BE2C (cell line): ENCODE results near the gene SERGEF.

Source experiments
- DNase-seq: peaks from one replicate; pipeline ENCODE4 v3.0.0-alpha.2; 2020
- H3K27me3 ChIP-seq: fragments of 250-450 bp; sonication (Bioruptor Pico); 2 replicates; pipeline ENCODE4 v1.5.1; 2020; ENCODE audit warnings: mild to moderate bottlenecking
- H3K36me3 ChIP-seq: fragments of 250-450 bp; sonication (Bioruptor Pico); 2 replicates; pipeline ENCODE4 v1.5.1; 2020; ENCODE audit warnings: mild to moderate bottlenecking
- H3K4me1 ChIP-seq: fragments of 250-450 bp; sonication (Bioruptor Pico); 2 replicates; pipeline ENCODE4 v1.5.1; 2020
- H3K4me3 ChIP-seq: 2 replicates; pipeline ENCODE4 v1.5.1; 2011; ENCODE audit warnings: low read depth, low read length
- H3K9me3 ChIP-seq: fragments of 250-450 bp; sonication (Bioruptor Pico); 2 replicates; pipeline ENCODE4 v1.5.1; 2020
- TF ChIP-seq, protein P1 (sequence below): IDR thresholded peaks from 2 replicates; pipeline ENCODE4 v1.5.1; 2012; ENCODE audit warnings: mild to moderate bottlenecking, low read depth, low read length

SERGEF gene

GRCh38 chr11:17936790-17937189, 76.1 kb downstream of the SERGEF start:
- no peak for DNase-seq
- Histone ChIP-seq H3K36me3 (no peaks in the 10 kb centered on the region), H3K27me3 (no peaks in the 10 kb centered on the region), H3K4me3 (no peak overlapping the region), H3K4me1 (no peaks in the 10 kb centered on the region), H3K9me3 (no peaks in the 10 kb centered on the region)
- TF ChIP-seq, protein P1, sequence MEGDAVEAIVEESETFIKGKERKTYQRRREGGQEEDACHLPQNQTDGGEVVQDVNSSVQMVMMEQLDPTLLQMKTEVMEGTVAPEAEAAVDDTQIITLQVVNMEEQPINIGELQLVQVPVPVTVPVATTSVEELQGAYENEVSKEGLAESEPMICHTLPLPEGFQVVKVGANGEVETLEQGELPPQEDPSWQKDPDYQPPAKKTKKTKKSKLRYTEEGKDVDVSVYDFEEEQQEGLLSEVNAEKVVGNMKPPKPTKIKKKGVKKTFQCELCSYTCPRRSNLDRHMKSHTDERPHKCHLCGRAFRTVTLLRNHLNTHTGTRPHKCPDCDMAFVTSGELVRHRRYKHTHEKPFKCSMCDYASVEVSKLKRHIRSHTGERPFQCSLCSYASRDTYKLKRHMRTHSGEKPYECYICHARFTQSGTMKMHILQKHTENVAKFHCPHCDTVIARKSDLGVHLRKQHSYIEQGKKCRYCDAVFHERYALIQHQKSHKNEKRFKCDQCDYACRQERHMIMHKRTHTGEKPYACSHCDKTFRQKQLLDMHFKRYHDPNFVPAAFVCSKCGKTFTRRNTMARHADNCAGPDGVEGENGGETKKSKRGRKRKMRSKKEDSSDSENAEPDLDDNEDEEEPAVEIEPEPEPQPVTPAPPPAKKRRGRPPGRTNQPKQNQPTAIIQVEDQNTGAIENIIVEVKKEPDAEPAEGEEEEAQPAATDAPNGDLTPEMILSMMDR, result no peak

GRCh38 chr11:17934194-17934593, 78.7 kb downstream of the SERGEF start:
- TF ChIP-seq, protein P1, result no peak
- H3K4me1 ChIP-seq, result no peaks in the 10 kb centered on the region
- no peaks in the 10 kb centered on the region for H3K27me3 ChIP-seq
- H3K9me3 ChIP-seq, result no peaks in the 10 kb centered on the region
- H3K4me3 ChIP-seq, result no peak overlapping the region
- DNase-seq, result no peak
- no peaks in the 10 kb centered on the region for H3K36me3 ChIP-seq

DNA sequence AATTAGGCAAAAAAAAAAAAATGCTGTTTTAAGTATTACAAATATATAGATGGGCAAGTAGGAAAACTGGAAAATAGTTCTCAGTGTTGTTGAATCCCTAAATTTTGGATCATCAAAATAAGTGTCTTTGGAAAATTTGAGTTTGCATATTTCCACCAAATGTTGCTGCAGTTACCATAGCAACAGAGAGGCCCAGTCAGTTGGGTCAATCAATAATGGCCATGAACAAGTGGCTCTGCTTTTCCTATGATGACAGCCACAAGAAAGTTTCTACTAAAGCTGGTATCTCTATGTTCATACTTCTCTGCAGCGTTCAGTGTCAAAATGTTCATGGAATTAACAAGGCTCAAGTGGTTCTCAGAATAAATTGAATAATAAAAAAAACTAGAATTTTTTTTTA, 79.1 kb downstream of the SERGEF start:
- DNase-seq, result no peak
- TF ChIP-seq, protein P1, result no peak
- Histone ChIP-seq H3K9me3 (no peaks in the 10 kb centered on the region), H3K27me3 (no peaks in the 10 kb centered on the region), H3K4me1 (no peaks in the 10 kb centered on the region), H3K36me3 (no peaks in the 10 kb centered on the region), H3K4me3 (no peak overlapping the region)

DNA sequence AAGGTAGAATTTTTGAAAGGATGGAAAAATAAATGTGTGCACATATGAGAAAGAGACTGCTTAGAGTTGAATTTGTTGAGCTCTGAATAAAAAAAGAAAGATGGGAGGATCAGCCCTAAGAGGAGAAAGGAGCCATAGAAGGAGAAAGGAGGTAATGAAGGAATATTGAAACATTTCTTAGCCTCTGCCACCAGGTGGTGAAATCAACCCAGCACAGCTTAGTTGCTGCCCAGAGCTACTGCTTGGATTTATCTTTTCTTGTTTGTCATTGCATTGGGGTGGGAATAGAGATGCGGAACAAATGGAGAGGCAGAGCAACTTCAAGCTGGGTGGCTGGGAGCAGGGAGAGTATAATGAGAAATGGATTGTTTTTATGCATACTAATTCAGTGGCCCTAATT, 80.4 kb downstream of the SERGEF start:
- no peaks in the 10 kb centered on the region for H3K4me1 ChIP-seq
- TF ChIP-seq, protein P1, result no peak
- no peaks in the 10 kb centered on the region for H3K9me3 ChIP-seq
- no peaks in the 10 kb centered on the region for H3K27me3 ChIP-seq
- DNase-seq, result no peak
- no peaks in the 10 kb centered on the region for H3K36me3 ChIP-seq
- no peak overlapping the region for H3K4me3 ChIP-seq

DNA sequence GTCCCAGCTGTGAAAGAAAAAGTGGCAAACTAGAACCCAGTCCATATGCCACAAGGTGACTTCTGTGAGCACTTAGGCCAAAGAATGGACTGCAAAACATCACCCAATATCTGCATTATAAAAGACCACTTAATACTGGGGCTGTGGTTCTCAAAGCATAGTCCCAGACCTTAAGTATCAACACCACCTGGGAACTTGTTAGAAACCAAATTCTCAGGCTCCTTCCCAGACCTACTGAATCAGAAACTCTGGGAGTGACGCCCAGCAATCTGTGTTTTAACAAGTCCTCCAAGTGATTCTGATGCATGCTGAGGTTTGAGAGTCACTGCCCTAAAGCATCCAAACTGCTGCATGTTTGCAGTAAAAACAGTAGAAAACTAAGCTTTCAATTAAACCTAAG, 81.3 kb downstream of the SERGEF start:
- H3K36me3 ChIP-seq, result no peaks in the 10 kb centered on the region
- no peaks in the 10 kb centered on the region for H3K9me3 ChIP-seq
- no peak for DNase-seq
- H3K27me3 ChIP-seq, result no peaks in the 10 kb centered on the region
- no peak overlapping the region for H3K4me3 ChIP-seq
- H3K4me1 ChIP-seq, result no peaks in the 10 kb centered on the region
- TF ChIP-seq, protein P1, result no peak

- TF ChIP-seq, protein P1, result no peak
- no peak for DNase-seq
- Histone ChIP-seq H3K9me3 (no peaks in the 10 kb centered on the region), H3K36me3 (no peaks in the 10 kb centered on the region), H3K27me3 (no peaks in the 10 kb centered on the region), H3K4me1 (no peaks in the 10 kb centered on the region), H3K4me3 (no peak overlapping the region)
Observed at GRCh38 chr11:17930544-17931125, 82.2 kb downstream of the SERGEF start.
